HG02973 (cell line): ENCODE results near the gene FUBP3.
"Not testable (repeated sequence)": the region's sequence is repeated elsewhere in the genome, so short reads cannot be mapped to it uniquely, and the experiment has no call there.

Source experiments
- ATAC-seq: cut with Tn5 transposase; IDR thresholded peaks from one replicate; pipeline ENCODE4 v1.9.1; 2021; ENCODE audit warnings: moderate library complexity; ENCODE audit not compliant: unreplicated experiment

The FUBP3 gene

DNA sequence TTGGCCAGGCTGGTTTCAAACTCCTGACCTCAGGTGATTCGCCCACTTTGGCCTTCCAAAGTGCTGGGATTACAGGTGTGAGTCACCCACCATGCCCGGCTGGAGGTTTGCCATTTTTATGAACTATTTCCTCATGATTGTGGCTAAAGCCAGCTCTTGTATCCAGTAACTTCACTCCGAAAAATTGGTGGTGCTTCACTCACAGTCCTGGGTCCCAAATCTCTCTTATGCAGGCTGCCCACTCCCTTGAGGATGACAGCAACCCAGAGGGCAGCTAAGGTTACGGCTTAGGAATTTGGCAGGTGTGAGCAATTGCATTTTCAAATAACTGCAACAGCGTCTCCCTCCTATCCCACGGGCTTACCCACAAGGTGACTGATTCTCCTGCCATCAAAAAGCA, 23.4 kb upstream of the FUBP3 start:
- ATAC-seq = no peak

DNA sequence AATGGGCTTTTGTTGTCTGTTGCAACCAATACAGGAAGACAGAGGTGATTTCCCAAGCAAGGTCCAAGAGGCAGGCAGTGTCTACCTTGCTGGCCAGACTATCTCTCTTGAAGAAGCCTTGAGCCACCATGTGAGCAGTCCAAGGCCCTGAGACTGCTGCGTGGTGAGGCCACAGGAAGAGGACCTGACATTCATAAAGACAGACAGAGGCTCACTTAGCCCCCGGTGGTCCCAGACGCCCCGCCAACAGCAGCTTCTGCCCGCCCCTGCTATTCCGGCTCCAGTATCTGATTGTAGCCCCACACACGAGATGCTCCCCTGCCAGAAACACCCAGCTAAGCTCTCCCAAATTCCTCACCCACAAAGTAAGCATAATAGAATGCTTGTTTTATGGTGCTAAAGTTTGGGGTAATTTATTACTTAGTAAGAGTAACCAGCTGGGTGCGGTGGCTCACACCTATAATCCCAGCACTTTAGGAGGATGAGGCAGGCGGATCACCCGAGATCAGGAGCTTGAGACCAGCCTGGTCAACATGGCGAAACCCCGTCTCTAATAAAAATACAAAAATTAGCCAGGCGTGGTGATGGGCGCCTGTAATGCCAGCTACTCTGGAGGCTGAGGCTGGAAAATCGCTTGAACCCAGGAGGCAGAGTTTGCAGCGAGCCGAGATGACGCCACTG, 22.8 kb upstream of the FUBP3 start:
- no peak for ATAC-seq

- ATAC-seq = no peak
These were observed 22.3 kb upstream of the FUBP3 start for GRCh38 chr9:130557077-130557468.

GRCh38 chr9:130561056-130561455, 18.3 kb upstream of the FUBP3 start:
- no peak for ATAC-seq

GRCh38 chr9:130562525-130562924, 16.9 kb upstream of the FUBP3 start:
- not testable (repeated sequence) for ATAC-seq

DNA sequence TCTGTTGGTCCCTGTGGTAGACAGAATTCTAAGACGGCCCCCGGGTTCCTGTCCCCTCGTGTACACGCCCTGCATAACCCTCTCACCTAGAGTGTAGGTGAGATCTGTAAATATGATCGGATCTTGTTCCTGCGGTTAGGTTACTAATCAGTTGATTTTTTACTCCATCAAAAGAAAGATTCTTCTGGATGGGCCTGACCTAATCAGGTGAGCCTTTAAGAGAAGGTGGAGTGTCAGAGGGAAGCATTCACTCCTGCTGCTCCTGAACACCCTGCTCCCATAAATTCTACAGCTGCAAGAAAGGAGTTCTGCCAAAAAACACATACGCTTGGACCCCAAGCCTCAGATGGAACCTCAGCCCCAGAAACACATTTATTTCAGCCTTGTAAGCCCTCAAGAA, 15.6 kb upstream of the FUBP3 start:
- ATAC-seq = no peak

DNA sequence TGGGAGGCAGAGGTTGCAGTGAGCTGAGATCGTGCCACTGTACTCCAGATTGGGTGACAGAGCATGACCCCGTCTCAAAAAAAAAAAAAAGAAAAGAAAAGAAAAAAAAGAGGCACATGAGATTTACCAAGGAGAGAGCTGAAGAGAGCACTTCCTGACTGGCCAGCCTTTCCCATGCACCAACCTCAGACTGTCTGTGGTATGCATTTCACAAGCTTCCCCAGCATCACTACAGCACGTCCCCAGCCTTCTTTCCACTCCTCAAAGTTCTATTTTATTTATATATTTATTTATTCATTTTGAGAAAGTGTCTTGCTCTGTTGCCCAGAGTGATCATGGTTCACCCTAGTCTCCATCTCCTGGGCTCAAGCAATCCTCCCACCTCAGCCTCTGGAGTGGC, 13.6 kb upstream of the FUBP3 start:
- ATAC-seq = no peak

GRCh38 chr9:130570208-130570607, 9.2 kb upstream of the FUBP3 start:
- ATAC-seq = no peak

DNA sequence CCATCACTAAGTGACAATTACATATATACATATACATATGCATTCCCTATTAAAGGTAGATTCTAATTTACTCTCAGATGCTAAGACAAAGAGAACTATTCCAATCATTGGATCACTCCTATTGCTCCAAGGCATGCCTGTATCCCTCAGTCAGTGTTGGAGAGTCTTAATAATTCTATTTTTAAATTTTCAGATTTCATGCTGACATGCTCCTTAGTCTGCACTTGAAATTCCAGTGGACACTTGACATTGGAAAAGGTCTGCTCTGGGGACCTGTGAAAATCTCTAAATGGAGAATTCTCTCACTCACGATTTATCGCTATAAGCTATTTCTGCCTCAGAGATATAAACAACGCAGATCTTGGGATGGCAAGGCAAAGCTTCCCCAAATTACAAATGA, 3.9 kb upstream of the FUBP3 start:
- no peak for ATAC-seq

DNA sequence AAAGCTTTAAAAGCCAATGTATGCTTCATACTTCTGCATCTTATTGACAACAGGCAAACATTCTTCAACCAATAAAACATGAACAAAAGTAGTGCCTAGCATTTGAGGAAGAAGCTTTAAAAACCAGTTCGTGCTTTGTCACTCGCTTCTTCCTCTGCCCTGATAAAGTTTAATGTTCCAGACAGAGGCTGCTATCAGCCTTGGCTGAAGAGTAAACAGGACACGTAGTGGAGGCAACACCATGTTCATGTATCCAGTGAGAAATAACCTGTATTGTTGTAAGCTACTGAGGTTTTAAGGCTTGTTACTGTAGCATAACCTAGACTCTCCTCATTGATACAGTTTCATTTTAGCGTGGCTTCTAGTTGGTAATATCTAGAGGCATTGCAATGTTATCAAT, 3.2 kb upstream of the FUBP3 start:
- no peak for ATAC-seq

DNA sequence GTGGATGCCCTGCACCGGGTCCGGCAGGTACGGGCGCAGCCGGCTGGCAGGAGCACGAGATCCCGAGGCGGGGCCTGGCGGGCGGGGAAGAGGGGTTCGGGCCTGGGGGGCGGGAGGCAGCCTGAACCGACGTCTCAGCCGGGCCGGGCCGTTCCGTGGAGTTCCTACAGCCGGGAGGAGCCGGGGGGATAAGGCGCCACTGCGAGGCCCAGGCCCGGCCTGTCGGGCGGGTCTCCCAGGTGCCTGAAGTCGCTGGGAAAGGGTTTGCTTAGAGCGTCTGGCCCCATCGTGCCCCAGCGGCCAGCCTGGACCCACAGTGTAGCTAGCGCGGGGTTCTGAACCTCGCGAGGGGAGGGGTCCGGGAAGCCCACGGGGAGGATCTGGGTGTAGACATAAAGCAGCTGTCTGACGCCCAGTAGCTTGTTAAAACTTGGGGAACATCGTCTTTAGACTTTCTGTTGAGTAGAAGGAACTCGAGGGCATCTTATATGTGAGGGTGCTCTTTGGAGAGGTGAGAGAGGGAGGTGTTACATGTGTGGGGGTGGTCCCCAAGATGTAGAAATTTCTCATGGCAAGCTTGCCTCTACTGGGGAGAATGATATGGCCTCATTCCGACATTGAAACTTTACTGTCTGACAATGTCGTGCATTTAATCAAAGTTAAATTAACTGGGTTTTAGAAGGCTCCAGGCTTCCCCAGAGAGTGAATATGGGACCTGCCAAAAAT, 524 bp downstream of the FUBP3 start:
- ATAC-seq = peak; percentile 20

GRCh38 chr9:130581766-130582165, 2.4 kb downstream of the FUBP3 start:
- ATAC-seq = no peak

DNA sequence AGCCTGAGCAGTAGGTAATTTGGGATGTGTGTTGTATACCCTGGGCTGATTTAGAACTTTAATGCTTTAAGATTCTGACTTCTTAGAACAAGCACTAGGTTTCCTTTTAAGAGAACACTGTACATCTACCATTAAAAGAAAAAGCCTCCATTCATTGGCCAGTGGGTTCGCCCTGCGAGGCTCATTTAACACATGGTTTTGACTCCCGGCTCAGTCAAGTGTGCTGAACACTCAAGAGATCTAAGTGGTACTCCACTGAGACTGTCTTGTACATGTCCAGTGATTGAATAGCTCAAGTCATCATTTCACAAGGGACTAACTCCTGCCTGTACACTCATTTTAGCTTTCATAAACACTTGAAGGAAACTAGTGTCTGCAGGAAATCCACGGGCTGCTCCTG, 3.9 kb downstream of the FUBP3 start:
- ATAC-seq = no peak

DNA sequence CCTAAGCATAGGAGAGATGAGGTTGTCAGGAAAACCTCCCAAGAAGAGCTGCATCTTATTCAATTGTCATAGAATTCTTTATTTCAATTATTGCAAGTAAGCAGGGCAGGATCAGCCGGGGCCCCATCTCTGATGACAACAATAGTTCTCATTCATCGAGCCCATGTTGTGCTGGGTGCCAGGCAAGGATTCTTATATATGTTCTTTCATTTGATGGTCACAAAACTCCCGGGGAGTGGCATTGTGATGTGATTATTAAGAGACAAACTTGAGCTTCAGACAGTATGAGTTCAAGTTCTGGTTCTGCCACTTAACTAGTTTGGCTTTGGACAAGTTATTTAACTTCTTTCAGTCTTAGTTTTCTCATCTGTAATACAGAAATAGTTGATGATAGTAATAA, 8.5 kb downstream of the FUBP3 start:
- ATAC-seq = no peak

GRCh38 chr9:130588416-130588815, 9.0 kb downstream of the FUBP3 start:
- no peak for ATAC-seq

DNA sequence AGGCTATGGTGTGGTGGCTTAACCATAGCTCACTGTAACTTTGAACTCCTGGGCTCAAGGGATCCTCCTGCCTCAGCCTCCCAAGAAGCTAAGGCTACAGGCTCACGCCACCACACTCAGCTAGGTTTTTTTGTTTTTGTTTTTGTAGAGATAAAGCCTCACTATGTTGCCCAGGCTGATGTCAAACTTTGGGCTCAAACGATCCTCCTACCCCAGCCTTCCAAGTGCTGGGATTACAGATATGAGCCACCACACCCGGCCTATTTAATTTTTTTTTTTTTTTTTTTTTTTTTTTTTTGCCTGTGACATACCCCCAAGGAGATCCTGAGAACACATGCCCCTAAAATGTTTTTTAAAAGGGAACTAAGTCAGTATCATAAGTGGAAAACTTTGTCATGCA, 10.4 kb downstream of the FUBP3 start:
- no peak for ATAC-seq

DNA sequence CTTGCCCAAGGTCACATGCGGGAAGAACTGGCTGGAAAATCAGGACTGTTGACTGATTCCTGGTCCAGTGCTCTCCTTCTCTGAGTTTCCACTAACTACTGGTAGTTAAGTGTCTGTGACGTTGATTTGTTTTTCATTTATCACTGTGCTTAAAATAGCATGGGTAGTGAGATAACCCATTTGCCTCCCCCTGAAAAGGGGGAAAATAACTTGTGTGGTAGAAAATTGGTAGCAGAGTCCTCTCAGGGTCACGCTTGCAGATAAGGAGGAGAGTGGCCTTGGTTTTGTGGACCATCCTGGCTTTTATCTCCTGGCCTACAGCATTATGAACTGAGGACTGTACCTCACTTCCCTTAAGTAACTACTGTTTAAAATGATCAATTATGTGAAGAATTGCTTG, 10.9 kb downstream of the FUBP3 start:
- no peak for ATAC-seq

DNA sequence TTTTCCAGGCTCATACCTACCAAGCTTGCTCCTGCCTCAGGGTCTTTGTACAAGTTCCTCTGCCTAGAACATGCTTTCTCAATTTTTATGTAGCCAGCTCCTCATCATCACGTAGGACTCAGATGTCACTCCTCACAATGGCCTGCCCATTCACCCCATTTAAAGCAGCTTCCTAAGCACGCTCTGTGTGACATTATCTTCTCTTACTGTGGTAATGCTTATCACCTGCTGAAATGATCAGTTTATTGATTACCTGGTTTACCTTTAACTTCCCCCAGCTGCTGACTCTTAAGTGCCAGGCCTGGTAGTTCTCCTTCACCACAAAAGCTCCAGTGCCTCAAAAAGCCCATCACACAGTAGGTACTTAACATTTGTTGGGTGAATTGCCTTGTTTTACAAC, 13.6 kb downstream of the FUBP3 start:
- no peak for ATAC-seq

DNA sequence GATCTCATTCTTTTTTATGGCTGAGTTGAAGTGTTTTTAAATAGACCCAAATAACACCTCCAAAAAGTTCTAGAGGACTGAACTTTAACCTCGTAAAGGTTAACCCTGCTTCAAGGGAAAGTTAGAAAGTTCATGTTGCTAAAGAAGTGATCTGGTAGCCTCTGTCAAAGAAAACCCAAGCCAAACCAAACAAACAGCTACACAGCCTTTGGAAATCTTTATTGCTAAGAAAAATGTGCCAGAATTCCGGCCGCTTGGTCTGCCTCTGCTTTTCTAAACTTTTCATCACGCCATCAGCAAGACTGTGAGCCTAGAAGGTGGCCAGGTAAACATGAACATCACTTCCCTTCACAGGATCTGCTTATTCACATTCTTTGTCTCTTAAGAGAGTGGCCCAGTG, 17.9 kb downstream of the FUBP3 start:
- no peak for ATAC-seq

DNA sequence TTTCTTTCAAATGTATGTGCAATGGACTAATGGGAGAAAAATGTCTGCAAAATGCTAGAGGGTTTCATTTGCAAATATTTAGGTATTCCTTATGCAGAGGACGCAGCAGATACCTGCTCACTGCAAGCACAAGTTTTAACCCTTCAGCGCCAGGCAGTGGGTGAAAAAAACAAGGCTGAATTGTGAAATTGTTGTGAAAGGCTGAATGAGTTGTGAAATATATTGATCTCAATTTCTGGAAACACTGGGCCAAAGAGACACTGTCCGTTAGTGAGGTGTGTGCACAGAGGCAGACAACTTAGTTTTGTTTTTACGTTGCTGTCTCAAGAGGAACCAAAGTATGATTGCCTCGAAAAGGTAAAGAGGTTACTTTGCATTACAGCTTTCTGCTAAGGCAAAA, 18.8 kb downstream of the FUBP3 start:
- ATAC-seq = no peak

DNA sequence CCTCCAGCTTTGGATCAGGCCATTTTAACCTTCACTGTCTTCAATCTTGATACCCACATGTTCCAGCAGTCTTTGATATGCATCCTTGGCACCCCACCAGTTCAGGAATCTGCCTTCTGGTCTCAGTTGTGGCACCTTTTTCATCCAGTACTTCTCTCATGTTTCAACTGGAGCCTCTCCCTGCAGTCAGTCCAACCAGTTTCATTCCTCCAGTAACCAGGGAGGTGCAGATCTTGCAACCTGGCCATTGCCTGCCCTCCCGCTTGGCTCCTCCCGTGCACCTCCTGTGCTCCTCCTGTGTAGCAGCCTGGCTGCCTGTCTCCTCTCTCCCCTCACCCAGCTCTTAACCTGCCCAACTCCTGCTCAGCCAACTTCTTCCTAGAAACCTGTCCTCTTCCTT, 20.2 kb downstream of the FUBP3 start:
- no peak for ATAC-seq

DNA sequence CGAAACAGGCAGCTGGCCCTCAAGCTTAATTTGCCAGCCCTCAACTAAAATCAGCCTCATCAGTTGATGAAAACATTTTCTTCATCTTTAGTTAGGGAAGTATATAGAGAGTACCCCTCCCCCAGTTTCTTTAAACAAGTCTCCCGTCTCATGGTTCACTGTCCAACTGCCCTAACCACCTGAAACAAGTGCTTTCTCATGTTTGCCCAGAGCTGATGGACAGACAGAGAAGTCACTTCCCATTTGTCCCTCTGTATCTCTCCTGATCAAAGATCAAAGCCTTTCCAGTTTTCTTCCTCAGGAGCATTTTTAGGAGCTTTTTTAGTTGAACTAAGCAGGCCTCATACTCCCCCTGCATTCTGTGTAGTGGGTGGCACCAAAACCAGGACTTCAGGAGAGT, 21.7 kb downstream of the FUBP3 start:
- ATAC-seq = no peak

DNA sequence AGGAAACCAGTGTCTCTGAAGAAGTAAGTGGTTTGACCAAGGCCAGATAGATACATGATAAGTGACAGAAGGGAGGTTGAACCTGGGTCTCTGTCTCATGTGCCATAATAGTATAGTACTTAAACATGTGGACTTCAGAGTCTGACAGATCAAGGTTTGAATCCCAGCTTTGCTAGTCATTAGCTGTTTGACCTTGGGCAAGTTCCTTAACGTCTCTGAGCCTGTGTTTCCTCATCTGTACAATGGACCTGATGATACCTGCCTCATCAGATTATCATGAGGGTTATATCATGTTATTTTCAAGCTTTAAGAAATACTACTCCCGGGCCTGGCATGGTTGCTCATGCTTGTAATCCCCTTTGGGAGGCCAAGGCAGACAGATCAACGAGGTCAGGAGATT, 24.9 kb downstream of the FUBP3 start:
- ATAC-seq = no peak
